ENCODE measurements around the gene UBXN1. TPM values are rescaled to one million over a fixed set of nuclear protein-coding genes. Genes with fewer than 3 reads are reported as not detected.
A peak's percentile ranks its signal among the peaks of the same experiment; 100 is the strongest.
"Not testable (repeated sequence)": the region's sequence is repeated elsewhere in the genome, so short reads cannot be mapped to it uniquely, and the experiment has no call there.

Gene UBXN1
- total RNA-seq, 2 experiments from 2014 or later: 135 to 136 TPM

DNA sequence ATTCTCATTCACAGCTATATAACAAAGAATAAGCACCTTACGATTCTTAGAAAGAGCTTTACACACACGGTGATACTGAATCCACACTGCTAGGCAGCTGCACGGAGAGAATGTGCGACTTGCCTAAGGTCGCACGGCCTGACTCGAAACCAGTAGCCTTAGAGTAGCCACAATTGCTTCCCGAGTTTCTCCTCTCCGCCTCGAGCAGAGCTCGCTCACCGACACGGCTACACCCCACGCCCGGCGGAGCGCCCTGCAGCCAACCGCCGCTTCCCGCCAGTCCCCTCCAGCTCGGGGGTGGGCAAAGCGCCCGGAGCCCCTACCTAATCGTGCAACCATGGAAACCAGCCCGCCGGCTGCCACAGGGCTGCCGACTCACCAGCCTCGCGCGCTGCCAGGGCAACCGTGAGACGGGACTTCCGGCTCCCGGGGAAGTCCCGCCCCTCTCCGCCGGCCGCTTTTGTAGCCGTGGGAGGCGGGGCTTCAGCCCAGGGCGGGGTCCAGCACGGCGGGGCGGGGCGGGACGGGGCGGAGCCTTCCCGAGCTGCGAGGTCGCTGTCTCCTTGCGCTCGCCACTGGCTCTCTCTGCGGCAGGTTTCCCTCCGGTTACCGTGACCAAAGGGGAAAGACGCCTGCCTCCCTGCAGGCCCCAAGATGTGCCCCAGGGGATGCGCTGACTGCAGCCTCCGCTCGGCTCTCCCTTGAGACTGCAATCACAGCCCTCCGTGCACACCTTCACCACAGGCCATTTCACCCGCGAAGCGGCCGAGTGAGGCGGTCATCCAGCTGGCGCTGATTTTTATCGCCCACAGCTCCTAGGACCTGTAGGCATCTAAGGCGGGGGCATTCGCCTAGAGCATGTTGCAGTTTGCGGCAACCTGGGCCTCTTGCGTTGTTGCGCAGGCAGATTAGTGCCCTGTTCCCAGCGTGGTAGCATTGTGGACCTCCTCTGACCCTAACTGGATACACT lies 27.3 kb upstream of the UBXN1 start:
- H3K4me1 Mint-ChIP-seq: peaks cover 39% of the 10 kb centered on the region
- peak overlapping the region; percentile 91 for H3K4me3 Mint-ChIP-seq
- H3K27ac Mint-ChIP-seq: peak overlapping the region; percentile 73
- H3K27me3 Mint-ChIP-seq: no peaks in the 10 kb centered on the region
- peak; percentile 95 for DNase-seq
- POLR2A ChIA-PET: interaction anchor here (0.5 to 8.3 kb wide), 22 partner anchors 10 to 175 kb away, joined by 3 to 107 read pairs (median 4); partner anchors contain the start of genes C11orf98, CSKMT, HNRNPUL2 and LBHD1
- no peaks in the 10 kb centered on the region for H3K9me3 Mint-ChIP-seq
- ATAC-seq (ENCODE audit: low read depth): peak; percentile 43
- H3K36me3 Mint-ChIP-seq: peaks cover 16% of the 10 kb centered on the region

DNA sequence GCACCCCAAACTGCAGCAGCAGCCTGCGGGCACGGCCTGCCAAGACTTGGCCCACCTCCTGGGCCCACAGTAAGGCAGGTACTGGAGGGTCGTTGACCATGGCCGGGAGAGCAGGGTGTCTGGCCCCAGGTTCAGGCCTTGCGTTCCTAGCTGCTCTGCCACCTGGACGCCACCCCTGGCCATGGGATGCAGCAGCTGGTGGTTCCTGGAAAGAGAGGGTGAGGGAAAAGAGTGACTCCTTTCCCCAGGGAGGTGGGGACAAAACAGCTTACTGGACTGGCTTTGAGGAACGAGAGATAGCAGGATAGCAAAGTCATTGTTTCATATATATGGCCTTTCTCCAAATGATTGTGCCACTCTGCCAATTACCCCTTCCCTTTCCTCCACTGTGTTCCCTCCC lies 26.5 kb upstream of the UBXN1 start:
- H3K36me3 Mint-ChIP-seq: peaks cover 13% of the 10 kb centered on the region
- no peak for ATAC-seq (ENCODE audit: low read depth)

DNA sequence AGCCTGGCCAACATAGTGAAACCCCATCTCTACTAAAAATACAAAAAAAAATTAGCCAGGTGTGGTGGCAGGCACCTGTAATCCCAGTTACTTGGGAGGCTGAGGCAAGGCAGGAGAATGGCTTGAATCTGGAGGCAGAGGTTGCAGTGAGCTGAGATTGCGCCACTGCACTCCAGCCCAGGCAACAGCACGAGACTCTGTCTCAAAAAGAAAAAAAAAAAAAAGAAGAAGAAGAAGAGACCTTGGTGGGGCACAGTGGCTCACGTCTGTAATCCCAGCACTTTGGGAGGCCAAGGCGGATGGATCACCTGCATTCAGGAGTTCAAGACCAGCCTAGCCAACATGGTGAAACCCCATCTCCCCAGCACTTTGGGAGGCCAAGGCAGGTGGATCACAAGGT lies 25.0 kb upstream of the UBXN1 start:
- DNase-seq; H3K27ac Mint-ChIP-seq; H3K27me3 Mint-ChIP-seq; H3K4me3 Mint-ChIP-seq; H3K9me3 Mint-ChIP-seq; ATAC-seq (ENCODE audit: low read depth): not testable (repeated sequence)
- peaks cover 12% of the 10 kb centered on the region for H3K36me3 Mint-ChIP-seq
- POLR2A ChIA-PET: interaction anchor here (0.6 to 1.0 kb wide), 2 partner anchors 15 to 131 kb away, joined by 3 to 5 read pairs; partner anchors contain the start of gene EEF1G
- peaks cover 26% of the 10 kb centered on the region for H3K4me1 Mint-ChIP-seq

More for the DNA sequence above, 26.5 kb upstream of the UBXN1 start:
- H3K4me3 Mint-ChIP-seq: peak overlapping the region; percentile 91
- H3K4me1 Mint-ChIP-seq: peaks cover 35% of the 10 kb centered on the region
- POLR2A ChIA-PET: interaction anchor here (0.7 to 8.3 kb wide), 18 partner anchors 9 to 176 kb away, joined by 3 to 107 read pairs (median 4); partner anchors contain the start of genes C11orf98, CSKMT, HNRNPUL2 and LBHD1
- H3K9me3 Mint-ChIP-seq: no peaks in the 10 kb centered on the region
- no peaks in the 10 kb centered on the region for H3K27me3 Mint-ChIP-seq
- H3K27ac Mint-ChIP-seq: peak overlapping the region; percentile 73
- DNase-seq: no peak

DNA sequence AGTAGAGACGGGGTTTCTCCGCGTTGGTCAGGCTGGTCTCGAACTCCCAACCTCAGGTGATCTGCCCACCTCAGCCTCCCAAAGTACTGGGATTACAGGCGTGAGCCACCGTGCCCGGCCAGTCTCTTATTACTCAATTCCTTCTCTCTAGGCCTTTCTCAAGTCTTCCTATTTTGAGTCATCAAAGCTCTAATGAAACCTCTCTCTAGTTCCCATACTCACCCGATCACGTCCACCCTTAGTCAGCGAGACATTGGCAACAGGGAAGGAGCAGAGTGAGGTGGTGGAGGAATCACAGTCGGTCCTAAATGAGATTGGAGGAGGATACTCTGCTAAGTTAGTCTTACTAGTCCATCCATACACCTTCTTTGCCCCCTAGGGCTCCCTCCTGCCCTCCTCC lies 23.4 kb upstream of the UBXN1 start:
- ATAC-seq (ENCODE audit: low read depth) (no peak), DNase-seq (no peak)
- no peak overlapping the region for H3K27ac Mint-ChIP-seq
- POLR2A ChIA-PET: interaction anchor here (1.1 to 1.8 kb wide), 2 partner anchors 80 to 139 kb away, joined by 3 to 4 read pairs; no protein-coding TSS in a partner anchor
- peaks cover 15% of the 10 kb centered on the region for H3K4me1 Mint-ChIP-seq
- H3K27me3 Mint-ChIP-seq: no peaks in the 10 kb centered on the region
- peaks cover 12% of the 10 kb centered on the region for H3K36me3 Mint-ChIP-seq
- H3K9me3 Mint-ChIP-seq: no peaks in the 10 kb centered on the region
- no peak overlapping the region for H3K4me3 Mint-ChIP-seq

DNA sequence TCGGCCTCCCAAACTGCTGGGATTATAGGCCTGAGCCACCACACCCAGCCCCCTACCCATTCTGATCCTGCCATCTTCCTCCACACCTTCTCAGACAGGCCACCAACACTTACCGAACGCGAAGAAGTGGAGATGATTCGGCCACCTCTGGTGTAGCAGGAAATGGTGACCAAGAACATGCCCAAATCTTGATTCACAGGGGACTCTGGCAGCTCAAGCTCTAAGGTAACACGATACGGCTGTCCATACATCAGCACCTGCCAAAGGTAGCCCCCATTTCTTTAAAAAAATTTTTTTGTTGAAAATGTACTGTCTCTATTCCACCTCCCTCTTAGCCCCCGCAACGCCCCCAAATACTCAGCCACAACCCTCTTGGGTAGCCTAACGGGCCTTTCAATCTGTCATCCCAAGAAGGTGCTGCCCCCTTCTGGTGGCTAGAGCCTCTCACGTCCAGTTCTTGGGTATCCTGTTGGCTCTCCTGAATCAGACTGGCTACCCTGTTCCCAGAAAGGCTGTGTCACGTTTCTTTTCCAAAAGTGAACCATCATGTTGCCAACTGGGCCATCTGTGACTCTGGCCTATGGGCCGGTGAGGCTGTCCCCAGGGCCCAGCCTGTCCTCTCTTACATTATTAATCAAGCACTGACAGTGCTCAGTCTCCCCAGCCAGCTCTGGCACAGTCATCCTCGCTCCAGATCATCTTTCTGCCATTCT lies 15.7 kb upstream of the UBXN1 start:
- Mint-ChIP-seq H3K27me3 (no peaks in the 10 kb centered on the region), H3K36me3 (peaks cover 10% of the 10 kb centered on the region), H3K4me3 (no peak overlapping the region), H3K4me1 (peaks cover 5% of the 10 kb centered on the region), H3K9me3 (no peaks in the 10 kb centered on the region), H3K27ac (peak overlapping the region; percentile 52)
- peak; percentile 68 for DNase-seq
- peak; percentile 86 for ATAC-seq (ENCODE audit: low read depth)
- POLR2A ChIA-PET: interaction anchor here (0.7 to 1.8 kb wide), 10 partner anchors 11 to 168 kb away, joined by 3 to 11 read pairs (median 3); partner anchors contain the start of genes C11orf98, CSKMT, INTS5 and LBHD1

DNA sequence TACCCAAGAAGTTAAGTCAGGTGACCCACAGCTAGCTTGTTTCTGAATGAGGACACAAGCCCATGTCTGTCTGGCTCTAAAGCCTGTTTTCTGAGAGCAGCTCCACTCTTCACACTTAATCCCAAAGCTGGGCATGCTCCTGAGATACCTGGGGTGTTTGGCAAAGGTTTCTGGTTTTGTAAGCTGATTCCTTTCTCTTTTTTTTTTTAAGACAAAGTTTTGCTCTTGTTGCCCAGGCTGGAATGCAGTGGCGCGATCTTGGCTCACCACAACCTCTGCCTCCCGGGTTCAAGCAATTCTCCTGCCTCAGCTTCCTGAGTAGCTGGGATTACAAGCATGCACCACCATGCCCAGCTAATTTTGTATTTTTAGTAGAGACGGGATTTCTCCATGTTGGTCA lies 14.8 kb upstream of the UBXN1 start:
- not testable (repeated sequence) for DNase-seq; H3K27me3 Mint-ChIP-seq; H3K9me3 Mint-ChIP-seq; H3K4me1 Mint-ChIP-seq; ATAC-seq (ENCODE audit: low read depth); H3K4me3 Mint-ChIP-seq; H3K27ac Mint-ChIP-seq
- H3K36me3 Mint-ChIP-seq: peaks cover 10% of the 10 kb centered on the region
- POLR2A ChIA-PET: interaction anchor here (1.0 to 1.8 kb wide), 6 partner anchors 10 to 102 kb away, joined by 3 to 11 read pairs (median 4); partner anchors contain the start of genes C11orf98, CSKMT, LBHD1 and TUT1

DNA sequence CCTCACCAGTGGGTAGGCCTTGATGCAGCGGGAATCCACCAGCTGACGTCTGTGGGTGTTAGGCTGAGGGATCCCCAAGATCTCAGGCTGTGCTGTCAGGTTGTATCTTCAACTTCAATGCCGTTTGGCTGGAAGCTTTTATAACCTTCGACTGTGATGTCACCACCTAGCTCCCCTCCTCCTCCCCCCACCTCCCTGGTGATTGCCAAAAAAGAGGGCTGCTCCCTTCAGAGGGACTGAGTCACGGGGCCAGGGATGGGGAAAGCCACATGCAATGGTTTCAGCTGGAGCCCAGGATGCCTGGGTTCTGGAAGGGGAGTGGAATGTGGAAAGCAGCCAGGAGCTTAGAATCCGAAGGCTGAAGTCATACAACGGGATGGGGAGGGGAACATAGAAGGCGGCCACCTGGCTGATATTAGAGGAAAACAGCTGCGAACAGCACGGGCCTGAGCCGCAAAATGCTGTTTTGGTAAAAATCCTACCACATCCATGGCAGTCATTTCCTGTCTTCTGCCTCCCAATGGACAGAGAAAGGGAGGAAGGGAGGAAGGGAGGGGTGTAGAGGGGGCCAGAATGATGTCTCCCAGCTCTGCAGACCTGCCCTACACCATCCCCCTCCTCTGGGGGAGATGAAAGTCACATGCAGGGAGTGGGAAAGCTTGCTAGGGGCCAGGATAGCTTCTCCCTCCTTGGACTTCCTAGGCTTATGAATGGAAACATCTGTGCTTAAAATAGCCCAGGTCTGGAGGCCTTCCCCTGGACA lies 10.7 kb upstream of the UBXN1 start, which contains the start of gene LRRN4CL:
TSS of gene LRRN4CL (minus strand) at position 110 of the 763 bp plus-strand sequence. CDS start 1,022 bp downstream, outside the sequence.
- H3K4me3 Mint-ChIP-seq: no peak within 1 kb of the TSS
- peak within 1 kb of the TSS; percentile 28 for H3K27ac Mint-ChIP-seq
- no peaks in the 10 kb centered on the region for H3K9me3 Mint-ChIP-seq
- H3K4me1 Mint-ChIP-seq: peaks cover under 1% of the 10 kb centered on the region
- peaks cover 10% of the 10 kb centered on the region for H3K27me3 Mint-ChIP-seq
- POLR2A ChIA-PET: interaction anchor here (0.5 to 1.6 kb wide), 8 partner anchors 14 to 110 kb away, joined by 3 to 7 read pairs (median 4); partner anchors contain the start of genes LBHD1, MTA2 and UQCC3
- ATAC-seq (ENCODE audit: low read depth): no peak
- DNase-seq: no peak
- peaks cover 10% of the 10 kb centered on the region for H3K36me3 Mint-ChIP-seq

DNA sequence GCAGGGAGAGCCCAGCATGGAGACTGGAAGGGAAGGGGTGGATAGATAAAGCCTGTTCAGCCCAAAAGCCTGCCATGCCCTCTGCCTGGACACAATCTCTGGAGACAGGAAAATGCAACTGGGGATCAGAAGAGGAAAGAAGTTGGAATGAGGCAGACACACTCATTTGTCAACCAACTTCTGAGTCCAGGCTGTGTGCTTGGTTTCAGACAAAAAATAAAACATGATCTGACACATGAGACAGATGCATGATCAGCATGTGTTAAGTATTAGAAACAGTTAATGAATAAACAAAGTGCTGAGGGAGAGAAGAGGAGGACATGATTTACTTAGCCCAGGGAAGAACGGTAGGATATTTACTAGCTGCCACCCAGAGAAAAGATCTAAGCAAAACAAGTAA lies 9.6 kb upstream of the UBXN1 start:
- no peak for ATAC-seq (ENCODE audit: low read depth)
- POLR2A ChIA-PET: interaction anchor here (0.5 to 1.6 kb wide), 4 partner anchors 16 to 96 kb away, joined by 4 to 7 read pairs (median 4); partner anchors contain the start of genes LBHD1 and UQCC3
- H3K36me3 Mint-ChIP-seq: peaks cover 10% of the 10 kb centered on the region
- H3K27me3 Mint-ChIP-seq: peaks cover 10% of the 10 kb centered on the region
- no peak overlapping the region for H3K27ac Mint-ChIP-seq
- no peaks in the 10 kb centered on the region for H3K9me3 Mint-ChIP-seq
- no peak overlapping the region for H3K4me3 Mint-ChIP-seq
- no peaks in the 10 kb centered on the region for H3K4me1 Mint-ChIP-seq
- no peak for DNase-seq

DNA sequence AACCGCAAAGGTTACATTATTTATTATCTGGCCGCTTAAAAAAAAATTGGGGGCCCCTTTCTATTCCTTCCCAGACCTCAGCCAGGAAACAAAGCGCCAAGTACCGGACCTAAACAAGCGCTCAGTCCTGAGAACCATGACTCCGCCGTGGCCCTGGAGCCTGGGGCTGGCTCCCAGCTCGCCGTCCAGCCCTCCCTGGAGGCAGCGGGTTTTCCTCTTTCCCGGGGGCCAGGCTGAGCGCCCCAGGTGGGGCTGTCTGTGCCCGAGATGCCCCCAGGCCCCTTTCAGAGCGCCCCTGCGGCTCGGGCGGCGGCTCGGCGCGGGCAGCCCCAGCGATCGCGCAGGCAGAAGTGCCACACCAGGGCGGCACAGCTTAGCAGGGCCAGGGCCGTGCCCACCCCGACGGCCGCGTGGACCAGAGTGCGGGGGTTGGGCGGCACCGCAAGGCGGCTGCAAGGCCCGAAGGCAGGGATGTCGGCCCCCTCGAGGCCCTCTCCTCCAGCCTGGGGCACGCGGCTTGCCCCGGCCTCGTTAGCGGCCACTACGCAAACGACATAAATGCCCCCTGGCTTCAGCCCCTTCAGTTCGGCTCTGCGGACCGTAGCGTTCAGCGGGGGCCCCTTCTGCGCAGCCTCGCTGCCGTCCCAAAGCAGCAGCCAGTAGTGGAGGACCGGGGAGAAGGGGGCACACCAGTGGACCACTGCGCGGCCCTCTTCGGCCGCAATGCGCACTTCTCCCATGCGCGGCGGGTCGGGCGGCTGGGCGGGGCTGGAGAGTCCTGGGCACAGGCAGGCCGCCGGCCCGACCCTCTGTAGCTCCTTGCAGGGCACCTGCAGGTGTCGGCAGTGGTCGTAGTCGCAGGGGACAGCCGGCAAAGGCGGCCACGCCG lies 8.9 kb upstream of the UBXN1 start:
- H3K27me3 Mint-ChIP-seq: peaks cover 10% of the 10 kb centered on the region
- H3K4me3 Mint-ChIP-seq: no peak overlapping the region
- H3K4me1 Mint-ChIP-seq: no peaks in the 10 kb centered on the region
- H3K9me3 Mint-ChIP-seq: no peaks in the 10 kb centered on the region
- DNase-seq (no peak), ATAC-seq (ENCODE audit: low read depth) (no peak)
- POLR2A ChIA-PET: interaction anchor here (1.6 kb wide), 1 partner anchor 95 kb away, joined by 4 read pairs; no protein-coding TSS in a partner anchor
- H3K36me3 Mint-ChIP-seq: peaks cover 8% of the 10 kb centered on the region
- H3K27ac Mint-ChIP-seq: no peak overlapping the region

DNA sequence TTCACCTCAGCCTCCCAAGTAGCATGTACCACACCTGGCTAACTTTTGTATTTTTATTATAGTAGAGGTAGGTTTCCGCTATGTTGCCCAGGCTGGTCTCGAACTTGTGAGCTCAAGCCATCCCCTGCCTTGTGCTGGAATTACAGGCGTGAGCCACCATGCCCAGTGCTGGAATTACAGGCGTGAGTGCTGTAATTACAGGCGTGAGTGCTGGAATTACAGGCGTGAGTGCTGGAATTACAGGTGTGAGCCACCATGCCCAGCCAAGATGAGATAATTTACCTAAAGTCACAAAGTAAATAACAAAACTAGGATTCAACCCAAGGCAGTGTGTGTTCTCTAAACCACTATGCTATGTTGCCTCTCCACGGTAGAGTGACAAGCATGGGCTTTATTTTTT lies 3.6 kb upstream of the UBXN1 start:
- Mint-ChIP-seq H3K27ac (no peak overlapping the region), H3K4me3 (no peak overlapping the region), H3K4me1 (peaks cover 11% of the 10 kb centered on the region), H3K36me3 (peaks cover 5% of the 10 kb centered on the region), H3K9me3 (no peaks in the 10 kb centered on the region), H3K27me3 (peaks cover 6% of the 10 kb centered on the region)
- ATAC-seq (ENCODE audit: low read depth): no peak
- no peak for DNase-seq
- POLR2A ChIA-PET: no interaction called here

DNA sequence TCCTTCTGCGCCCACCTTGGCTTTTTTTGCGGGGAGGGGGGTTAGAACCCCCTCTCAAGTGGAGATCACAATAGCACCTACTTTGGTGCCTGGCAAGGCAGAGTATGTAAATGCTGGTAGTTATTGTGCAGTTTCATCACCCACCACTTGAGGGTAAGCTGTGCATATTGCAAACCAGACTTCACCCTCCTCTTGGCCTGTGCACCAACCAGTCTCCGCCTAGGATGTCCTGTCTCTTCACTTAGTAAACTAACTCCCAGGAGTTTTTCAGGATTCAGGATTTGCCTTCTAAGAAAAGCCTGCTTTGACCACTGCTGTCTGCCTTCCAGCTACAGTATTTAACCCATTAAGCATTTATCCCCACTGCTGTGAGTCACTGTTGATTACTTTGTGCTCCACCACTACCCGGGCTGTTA lies 2.0 kb upstream of the UBXN1 start:
- no peaks in the 10 kb centered on the region for H3K9me3 Mint-ChIP-seq
- H3K4me1 Mint-ChIP-seq: peaks cover 17% of the 10 kb centered on the region
- H3K4me3 Mint-ChIP-seq: peak overlapping the region; percentile 35
- POLR2A ChIA-PET: interaction anchor here (0.6 to 2.8 kb wide), 15 partner anchors 9 to 200 kb away, joined by 3 to 17 read pairs (median 5); partner anchors contain the start of genes C11orf98, CSKMT, EEF1G and GANAB
- ATAC-seq (ENCODE audit: low read depth): peak; percentile 86
- no peak for DNase-seq
- H3K36me3 Mint-ChIP-seq: peaks cover 8% of the 10 kb centered on the region
- H3K27me3 Mint-ChIP-seq: no peaks in the 10 kb centered on the region
- H3K27ac Mint-ChIP-seq: peak overlapping the region; percentile 71
